Measurements from ENCODE around the gene EMC7.

The EMC7 gene

DNA sequence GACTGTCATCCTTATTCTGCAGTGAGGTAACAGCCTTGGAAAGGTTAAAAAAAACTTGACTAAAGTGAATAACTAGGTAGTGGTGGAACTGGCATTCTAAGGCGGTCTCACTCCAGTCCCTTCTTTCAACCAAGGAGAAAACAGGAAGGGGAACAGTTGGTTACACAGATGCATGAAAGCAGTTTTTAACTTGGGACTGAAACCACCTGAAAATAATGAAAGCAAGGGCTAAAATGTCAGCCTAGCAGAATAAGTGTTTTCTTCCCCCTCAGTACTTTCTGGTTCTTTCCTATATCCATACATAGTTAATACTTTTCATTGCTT lies 61.9 kb downstream of the EMC7 start:
- TF ChIP-seq, protein P1, sequence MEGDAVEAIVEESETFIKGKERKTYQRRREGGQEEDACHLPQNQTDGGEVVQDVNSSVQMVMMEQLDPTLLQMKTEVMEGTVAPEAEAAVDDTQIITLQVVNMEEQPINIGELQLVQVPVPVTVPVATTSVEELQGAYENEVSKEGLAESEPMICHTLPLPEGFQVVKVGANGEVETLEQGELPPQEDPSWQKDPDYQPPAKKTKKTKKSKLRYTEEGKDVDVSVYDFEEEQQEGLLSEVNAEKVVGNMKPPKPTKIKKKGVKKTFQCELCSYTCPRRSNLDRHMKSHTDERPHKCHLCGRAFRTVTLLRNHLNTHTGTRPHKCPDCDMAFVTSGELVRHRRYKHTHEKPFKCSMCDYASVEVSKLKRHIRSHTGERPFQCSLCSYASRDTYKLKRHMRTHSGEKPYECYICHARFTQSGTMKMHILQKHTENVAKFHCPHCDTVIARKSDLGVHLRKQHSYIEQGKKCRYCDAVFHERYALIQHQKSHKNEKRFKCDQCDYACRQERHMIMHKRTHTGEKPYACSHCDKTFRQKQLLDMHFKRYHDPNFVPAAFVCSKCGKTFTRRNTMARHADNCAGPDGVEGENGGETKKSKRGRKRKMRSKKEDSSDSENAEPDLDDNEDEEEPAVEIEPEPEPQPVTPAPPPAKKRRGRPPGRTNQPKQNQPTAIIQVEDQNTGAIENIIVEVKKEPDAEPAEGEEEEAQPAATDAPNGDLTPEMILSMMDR (IDR thresholded peaks at IDR 0.05; ENCODE audit: low read depth, low read length, missing control alignments), result no peak
- no peak for DNase-seq (ENCODE audit: low read depth)
- H3K4me3 ChIP-seq (ENCODE audit: low read depth, low read length), result peak overlapping the region; percentile 96

DNA sequence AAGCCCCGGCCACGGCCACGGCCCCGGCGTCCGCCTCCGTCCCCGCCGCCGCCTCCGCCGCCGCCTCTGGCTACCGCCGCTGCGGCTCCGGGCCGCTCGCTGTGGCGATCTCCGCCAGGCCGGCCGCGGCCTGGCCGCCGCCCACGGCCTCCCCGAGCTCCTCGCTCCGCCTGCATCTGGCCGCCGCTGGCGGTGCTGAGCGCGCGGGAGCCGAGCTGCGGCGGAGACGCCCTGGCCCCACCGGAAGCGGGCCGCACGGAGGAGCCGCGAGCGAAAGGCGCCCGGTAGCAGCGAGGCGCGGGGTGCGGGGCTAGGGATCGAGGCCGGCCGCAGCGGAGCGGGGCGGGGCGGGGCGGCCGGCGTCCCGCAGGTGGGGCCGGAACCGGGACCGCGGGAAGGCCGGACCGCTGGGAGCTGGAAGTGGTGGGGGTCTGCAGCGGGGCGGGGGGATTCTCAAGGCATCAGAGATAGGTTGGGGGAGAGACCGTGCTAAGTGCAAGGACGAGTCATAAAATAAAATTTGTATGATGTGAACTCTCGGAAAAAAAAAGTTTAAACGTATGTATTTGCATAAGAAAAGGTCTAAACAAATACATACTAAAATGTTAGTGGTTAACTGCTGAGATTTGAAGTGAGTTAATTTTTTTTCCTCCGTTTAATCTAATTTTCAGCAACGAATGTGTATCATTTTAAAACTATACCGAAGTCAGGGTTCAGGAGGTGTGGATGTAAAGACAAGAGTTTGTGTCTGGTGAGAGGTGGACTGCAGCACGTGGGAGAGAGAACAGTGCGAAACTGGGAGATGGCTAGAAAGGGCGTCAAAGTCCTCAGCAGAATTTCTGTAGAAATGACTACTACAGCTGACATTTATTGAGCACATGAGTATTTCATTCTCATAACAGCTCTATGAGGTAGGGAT lies 62.5 kb downstream of the EMC7 start, which contains the start of gene AVEN:
AVEN (minus strand) TSS at position 334 of the 919 bp plus-strand sequence; CDS start at position 176, 158 bp downstream.
- TF ChIP-seq, protein P1 (IDR thresholded peaks at IDR 0.05; ENCODE audit: low read depth, low read length, missing control alignments), result no peak
- DNase-seq (ENCODE audit: low read depth), result peak; percentile 53

DNA sequence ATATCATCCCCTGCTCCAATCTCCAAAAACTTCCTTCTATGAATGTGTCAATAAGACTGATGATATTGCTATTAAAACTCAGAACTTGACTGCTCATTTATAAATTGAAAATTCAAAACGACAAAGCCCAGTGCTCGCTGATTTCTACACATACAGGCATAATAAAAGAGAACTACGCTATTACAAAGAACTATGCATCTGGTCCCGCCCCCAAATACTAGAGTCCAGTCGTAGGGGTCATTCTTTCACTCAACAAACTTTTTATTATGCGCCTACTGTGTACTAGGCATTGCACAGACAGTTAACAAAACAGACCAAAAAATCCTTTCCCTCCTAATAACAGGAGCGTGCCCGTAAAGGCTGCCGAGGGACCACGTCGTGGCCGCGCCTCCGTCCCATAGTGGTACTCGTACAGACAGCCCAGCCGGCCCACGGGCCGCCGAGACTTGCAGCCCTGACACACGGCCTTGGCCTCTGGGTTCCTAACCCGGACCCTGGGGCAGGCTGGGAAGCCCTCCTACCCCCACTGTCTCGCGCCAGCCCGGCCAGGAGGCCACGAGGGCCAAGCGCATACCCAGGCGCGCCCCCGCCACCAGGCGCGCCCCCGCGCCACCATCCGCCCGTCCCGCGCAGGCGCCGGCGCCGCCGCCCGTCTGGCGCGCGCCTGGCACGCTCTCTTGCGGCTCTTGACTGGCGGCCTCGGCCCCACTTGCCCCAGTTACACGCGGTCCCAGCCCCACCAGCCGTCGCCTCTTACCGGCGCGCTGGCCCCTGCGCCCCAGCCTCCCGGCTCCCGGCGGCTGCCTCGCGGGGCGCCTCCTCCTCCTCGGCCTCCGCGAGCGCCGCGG lies 63.4 kb downstream of the EMC7 start:
- no peak for DNase-seq (ENCODE audit: low read depth)
- H3K4me3 ChIP-seq (ENCODE audit: low read depth, low read length), result peak overlapping the region; percentile 96
- TF ChIP-seq, protein P1 (IDR thresholded peaks at IDR 0.05; ENCODE audit: low read depth, low read length, missing control alignments), result no peak

More for the DNA sequence above, 62.5 kb downstream of the EMC7 start, which contains the start of gene AVEN:
- peak within 1 kb of the TSS; percentile 96 for H3K4me3 ChIP-seq (ENCODE audit: low read depth, low read length)

Data from GM12864 (cell line).